ENCODE results near the gene RORB. TPM values are rescaled to one million over a fixed set of nuclear protein-coding genes. Genes with fewer than 3 reads are reported as not detected.

Gene RORB
- total and polyA plus RNA-seq, 11 donors = 0.53 to 10.2 (median 3.4) TPM

DNA sequence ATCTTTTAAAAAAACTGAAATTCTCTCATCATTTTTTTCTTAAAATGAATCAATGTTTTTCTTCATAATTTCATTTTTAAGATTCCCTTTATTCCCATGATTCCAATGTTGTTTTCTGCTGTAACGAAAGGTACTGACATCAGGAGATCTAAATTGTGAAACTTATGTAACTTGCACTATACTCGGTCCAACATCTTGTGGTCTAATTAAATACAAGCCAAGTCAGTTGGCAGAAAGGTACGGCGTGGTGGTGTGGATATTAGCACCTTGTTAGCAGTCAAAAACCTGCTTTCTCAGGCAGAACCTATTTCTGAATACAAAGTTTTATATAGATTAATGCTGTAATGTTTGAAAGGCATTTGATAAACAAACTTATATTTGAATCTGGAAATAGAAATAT lies 20.1 kb downstream of the RORB start:
- ATAC-seq = peak in 2 of 4 donors; percentile 67 to 71
- WGBS, 4 donors = 52 to 66% (median 53%) methylated on average over 4 of the region's 4 CpGs
- TF ChIP-seq, protein P1, sequence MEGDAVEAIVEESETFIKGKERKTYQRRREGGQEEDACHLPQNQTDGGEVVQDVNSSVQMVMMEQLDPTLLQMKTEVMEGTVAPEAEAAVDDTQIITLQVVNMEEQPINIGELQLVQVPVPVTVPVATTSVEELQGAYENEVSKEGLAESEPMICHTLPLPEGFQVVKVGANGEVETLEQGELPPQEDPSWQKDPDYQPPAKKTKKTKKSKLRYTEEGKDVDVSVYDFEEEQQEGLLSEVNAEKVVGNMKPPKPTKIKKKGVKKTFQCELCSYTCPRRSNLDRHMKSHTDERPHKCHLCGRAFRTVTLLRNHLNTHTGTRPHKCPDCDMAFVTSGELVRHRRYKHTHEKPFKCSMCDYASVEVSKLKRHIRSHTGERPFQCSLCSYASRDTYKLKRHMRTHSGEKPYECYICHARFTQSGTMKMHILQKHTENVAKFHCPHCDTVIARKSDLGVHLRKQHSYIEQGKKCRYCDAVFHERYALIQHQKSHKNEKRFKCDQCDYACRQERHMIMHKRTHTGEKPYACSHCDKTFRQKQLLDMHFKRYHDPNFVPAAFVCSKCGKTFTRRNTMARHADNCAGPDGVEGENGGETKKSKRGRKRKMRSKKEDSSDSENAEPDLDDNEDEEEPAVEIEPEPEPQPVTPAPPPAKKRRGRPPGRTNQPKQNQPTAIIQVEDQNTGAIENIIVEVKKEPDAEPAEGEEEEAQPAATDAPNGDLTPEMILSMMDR (IDR thresholded peaks at IDR 0.05) = no peak
- TF ChIP-seq POLR2A (IDR thresholded peaks at IDR 0.05) = no peak
- no peak overlapping the region for H3K4me3 ChIP-seq
- H3K9me3 ChIP-seq = no peaks in the 10 kb centered on the region
- peak in 1 of 5 donors; percentile 13 for DNase-seq
- H3K4me1 ChIP-seq = no peaks in the 10 kb centered on the region
- no peak overlapping the region for H3K27ac ChIP-seq
- intact Hi-C loops (cut with DNase I) = no loop called here
- no peaks in the 10 kb centered on the region for H3K27me3 ChIP-seq
- H3K36me3 ChIP-seq = no peaks in the 10 kb centered on the region

DNA sequence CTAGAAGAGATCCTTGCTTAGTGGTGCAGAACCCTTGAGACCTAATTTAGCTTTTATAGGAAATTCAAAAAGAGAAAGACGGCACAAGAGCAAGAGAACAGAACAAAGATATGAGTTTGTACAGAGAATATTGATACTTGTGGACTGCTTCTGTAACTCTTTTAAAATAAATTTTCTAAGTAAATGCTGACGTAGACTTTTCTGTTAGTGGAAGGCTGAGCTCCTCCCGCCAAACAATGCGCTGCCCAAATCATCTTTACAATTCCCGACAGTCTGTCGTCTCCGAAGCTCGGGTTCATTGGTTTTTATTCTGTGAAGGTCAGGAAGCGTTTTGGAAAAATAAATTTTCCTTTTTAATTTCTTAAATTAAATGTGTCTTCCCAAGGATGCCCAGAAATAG lies 22.3 kb downstream of the RORB start:
- TF ChIP-seq, protein P1 (IDR thresholded peaks at IDR 0.05) = no peak
- no peak for TF ChIP-seq POLR2A (IDR thresholded peaks at IDR 0.05)
- no peaks in the 10 kb centered on the region for H3K36me3 ChIP-seq
- H3K9me3 ChIP-seq = no peaks in the 10 kb centered on the region
- H3K4me3 ChIP-seq = no peak overlapping the region
- 90 to 93% (median 92%) methylated on average over 9 of the region's 9 CpGs for WGBS, 4 donors
- H3K27me3 ChIP-seq = no peaks in the 10 kb centered on the region
- DNase-seq = no peak
- intact Hi-C loops (cut with DNase I) = no loop called here
- H3K27ac ChIP-seq = no peak overlapping the region
- no peak for ATAC-seq
- no peaks in the 10 kb centered on the region for H3K4me1 ChIP-seq

DNA sequence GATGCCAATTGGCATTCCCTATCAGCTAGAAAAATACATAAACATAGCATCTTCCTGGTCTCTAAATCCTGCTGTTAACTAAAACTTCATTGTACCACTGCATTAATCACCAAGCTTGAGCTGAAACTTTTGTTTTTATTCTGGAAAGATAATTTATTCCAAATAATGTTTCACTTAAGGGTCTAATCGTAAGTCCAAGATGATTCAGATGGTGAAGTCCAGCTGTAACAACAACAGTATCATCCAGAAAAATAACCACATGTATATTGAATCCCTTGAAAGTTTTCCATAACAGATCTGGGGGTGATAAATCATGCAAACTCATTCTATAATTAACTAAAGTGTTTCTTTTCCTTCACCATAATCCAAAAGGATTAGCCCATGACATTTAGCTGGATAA lies 23.9 kb downstream of the RORB start:
- TF ChIP-seq, protein P1 (IDR thresholded peaks at IDR 0.05) = no peak
- TF ChIP-seq POLR2A (IDR thresholded peaks at IDR 0.05) = no peak
- 47 to 65% (median 61%) methylated on average over 1 of the region's 1 CpG for WGBS, 4 donors
- Histone ChIP-seq H3K4me1 (no peaks in the 10 kb centered on the region), H3K4me3 (no peak overlapping the region), H3K27ac (no peak overlapping the region), H3K36me3 (no peaks in the 10 kb centered on the region), H3K27me3 (no peaks in the 10 kb centered on the region), H3K9me3 (no peaks in the 10 kb centered on the region)
- intact Hi-C loops (cut with DNase I) = no loop called here
- DNase-seq (no peak), ATAC-seq (no peak)

DNA sequence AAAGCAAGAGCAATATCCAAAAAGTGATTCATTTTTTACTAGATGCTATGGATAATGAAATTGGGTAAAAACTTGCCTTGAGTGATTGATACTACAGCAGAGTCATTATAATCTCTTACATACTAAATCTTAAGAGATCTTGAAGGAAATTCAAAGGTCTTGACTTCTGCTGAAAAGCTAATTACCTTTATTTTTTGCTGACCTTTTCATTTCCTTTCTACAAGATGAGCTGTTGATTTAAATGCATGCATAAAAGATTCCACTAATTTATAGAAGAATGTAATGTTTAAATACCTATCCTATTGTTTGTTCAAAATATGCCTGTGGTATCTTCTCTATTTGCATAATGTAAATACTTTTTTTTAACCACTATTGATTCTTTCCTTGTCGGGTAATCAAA lies 27.2 kb downstream of the RORB start:
- 32 to 74% (median 58%) methylated on average over 1 of the region's 1 CpG for WGBS, 4 donors

More for the DNA sequence above, 27.2 kb downstream of the RORB start:
- no peak for DNase-seq
- Histone ChIP-seq H3K27ac (no peak overlapping the region), H3K27me3 (no peaks in the 10 kb centered on the region), H3K36me3 (no peaks in the 10 kb centered on the region), H3K9me3 (no peaks in the 10 kb centered on the region), H3K4me3 (no peak overlapping the region), H3K4me1 (no peaks in the 10 kb centered on the region)
- TF ChIP-seq POLR2A (IDR thresholded peaks at IDR 0.05) = no peak
- TF ChIP-seq, protein P1 (IDR thresholded peaks at IDR 0.05) = no peak
- intact Hi-C loops (cut with DNase I) = no loop called here
- no peak for ATAC-seq
